HT-29 (cell line): ENCODE data around the gene OTOG. TPM values are rescaled to one million over a fixed set of nuclear protein-coding genes. Genes with fewer than 3 reads are reported as not detected.

Experiments used
- DNase-seq: peaks from one replicate; pipeline ENCODE4 v3.0.0-alpha.2; 2015; ENCODE audit warnings: low spot score
- total RNA-seq: library from RNA; depleted of rRNA; stranded (reverse); fragments of >200 nt; shearing (Covaris generic); gene quantifications from 2 replicates; pipeline ENCODE4 v1.2.3, GENCODE V29; 2014; rRNA removed

Gene OTOG
- total RNA-seq, 1 experiment from 2014 or later, result not detected

DNA sequence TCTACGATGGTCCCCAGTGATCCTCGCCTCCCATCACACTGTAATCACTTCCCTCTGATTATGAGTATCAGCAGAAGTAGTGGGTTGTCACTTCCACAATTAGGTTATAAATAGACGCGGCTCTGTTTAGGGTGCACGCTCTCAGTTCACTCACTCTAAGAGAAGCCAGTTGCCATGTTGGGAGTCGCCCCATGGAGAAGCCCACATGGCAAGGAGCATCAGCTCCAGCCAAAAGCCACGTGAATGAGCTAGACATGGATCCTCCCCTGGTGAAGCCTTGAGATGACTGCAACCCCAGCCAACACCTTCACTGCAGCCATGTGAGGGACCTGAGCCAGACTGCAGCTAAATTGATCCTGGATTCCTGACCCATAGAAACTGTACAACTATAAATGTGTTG is 145.9 kb downstream of the OTOG start:
- no peak for DNase-seq

DNA sequence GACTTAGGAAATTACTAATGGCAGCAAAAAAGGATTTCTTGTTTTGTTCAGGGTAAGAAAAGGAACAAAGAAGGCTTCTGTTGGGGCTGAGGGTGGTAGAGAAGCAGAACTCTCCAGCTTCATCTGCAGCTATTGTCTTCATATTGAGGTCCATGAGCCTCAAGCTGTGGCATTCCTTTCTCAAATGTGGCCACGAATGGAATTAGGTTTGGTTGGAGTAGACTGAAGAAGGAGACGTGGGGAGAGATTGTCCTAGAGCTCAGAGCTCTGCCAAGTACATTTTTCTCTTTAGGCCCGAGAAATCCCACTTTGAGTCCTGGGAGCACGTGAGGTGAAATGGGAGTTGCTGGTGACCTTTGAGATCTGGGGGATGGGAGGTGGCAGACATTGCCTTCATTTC is 146.5 kb downstream of the OTOG start:
- DNase-seq, result no peak

- DNase-seq, result no peak
Observed at GRCh38 chr11:17694494-17695110, 147.5 kb downstream of the OTOG start.

GRCh38 chr11:17695454-17696441 is 148.7 kb downstream of the OTOG start:
- DNase-seq, result no peak

GRCh38 chr11:17696741-17697140 is 149.7 kb downstream of the OTOG start:
- DNase-seq, result no peak

Other genes with a start within 250 kb of the OTOG start
- gene NCR3LG1, start 195.5 kb upstream of the OTOG start, total RNA-seq, result 12.7 and 14.6 TPM in 2 replicates
- gene KCNJ11, start 158.6 kb upstream of the OTOG start, total RNA-seq, result 2.1 and 6.6 TPM in 2 replicates
- gene ABCC8, start 70.4 kb upstream of the OTOG start, total RNA-seq, result 0.08 and 0.52 TPM in 2 replicates
- 78.0 and 86.2 TPM in 2 replicates for gene USH1C, start 2.8 kb upstream of the OTOG start, total RNA-seq
- gene MYOD1, start 172.3 kb downstream of the OTOG start, total RNA-seq, result not detected in 2 replicates
- not detected in 2 replicates for gene KCNC1, start 187.5 kb downstream of the OTOG start, total RNA-seq